ENCODE data around the gene TACR3. TPM values are rescaled to one million over a fixed set of nuclear protein-coding genes. Genes with fewer than 3 reads are reported as not detected.

TACR3 gene
- total and polyA plus RNA-seq, 2 of the 4 experiments (the other 2 are of a cell fraction): not detected

- BruUV-seq (replicated peaks): no TSS peak
- Histone ChIP-seq H3K9ac (ENCODE audit: low read depth, low read length) (no peak overlapping the region), H3K4me2 (ENCODE audit: low read depth, low read length) (no peak overlapping the region), H3K9me1 (ENCODE audit: insufficient read depth, low read length) (no peaks in the 10 kb centered on the region), H3K4me1 (ENCODE audit: control insufficient read depth, insufficient read depth, low read length) (no peaks in the 10 kb centered on the region), H2BK5ac (ENCODE audit: low read depth, low read length, poor library complexity, severe bottlenecking) (no peak overlapping the region), H4K8ac (ENCODE audit: low read depth in 2 of 2, low read length in 2 of 2) (no peak overlapping the region), H2BK120ac (ENCODE audit: low read depth, low read length) (no peak overlapping the region), H3K36me3 (ENCODE audit: control insufficient read depth, insufficient read depth, low read length) (no peaks in the 10 kb centered on the region), H2AK9ac (replicated peaks; ENCODE audit: low read depth, low read length, poor library complexity) (no peak overlapping the region), H3K14ac (replicated peaks; ENCODE audit: low read depth, low read length) (no peak overlapping the region), H2BK15ac (ENCODE audit: low read depth, low read length) (no peak overlapping the region), H3K9me3 (ENCODE audit: control insufficient read depth, insufficient read depth, low read length) (peaks cover 2% of the 10 kb centered on the region; the same call in 1 of the 2 replicates), H4K91ac (ENCODE audit: insufficient read depth, low read depth, low read length) (no peak overlapping the region), H4K5ac (ENCODE audit: low read depth, low read length) (no peak overlapping the region), H3K4me3 (ENCODE audit: insufficient read depth, low read depth, low read length) (no peak overlapping the region), H3K18ac (ENCODE audit: low read depth, low read length) (no peak overlapping the region), H3K79me1 (ENCODE audit: low read depth in 1 of 2, low read length in 2 of 2) (no peaks in the 10 kb centered on the region), H3K4ac (ENCODE audit: low read depth, low read length) (no peak overlapping the region), H3K27me3 (ENCODE audit: control insufficient read depth, insufficient read depth, low read length) (no peaks in the 10 kb centered on the region), H3K27ac (ENCODE audit: insufficient read depth, low read length) (no peak overlapping the region), H4K20me1 (ENCODE audit: insufficient read depth, low read length) (no peaks in the 10 kb centered on the region), H2AFZ (replicated peaks; ENCODE audit: low read length, poor library complexity) (no peak overlapping the region), H2BK20ac (ENCODE audit: low read depth, low read length) (no peak overlapping the region), H3K23ac (ENCODE audit: low read depth, low read length) (no peak overlapping the region), H3K56ac (ENCODE audit: extremely low read depth, insufficient read depth, low read length) (no peak overlapping the region), H2AK5ac (ENCODE audit: low read depth, low read length) (no peak overlapping the region)
- CTCF ChIA-PET: no interaction called here
- in situ Hi-C loops (cut with MboI; ENCODE audit: low sequenced_read_pairs) (no loop called here), dilution Hi-C loops (cut with HindIII; ENCODE audit: low sequenced_read_pairs, unreplicated experiment) (no loop called here), intact Hi-C loops (cut with micrococcal nuclease) (no loop called here)
- no peak for TF ChIP-seq SMC3 (IDR thresholded peaks at IDR 0.05; ENCODE audit: low read depth, low read length)
- no peak for TF ChIP-seq NFE2L2 (IDR thresholded peaks at IDR 0.05; ENCODE audit: low read depth, low read length)
- TF ChIP-seq ELK1 (IDR thresholded peaks at IDR 0.05; ENCODE audit: borderline replicate concordance, low read depth, low read length): no peak
- TF ChIP-seq MAZ (IDR thresholded peaks at IDR 0.05; ENCODE audit: borderline replicate concordance, low read depth, low read length): no peak
- POLR2A ChIA-PET (ENCODE audit: unreplicated experiment): no interaction called here
- no peak for ATAC-seq (ENCODE audit: low read depth)
- DNase-seq: no peak
- WGBS, 2 experiments (ENCODE audit: extremely low coverage in 2 of 2, insufficient read length in 1 of 2): no CpG with 5 or more reads among the region's 3 CpGs
Observed at GRCh38 chr4:103591841-103592240, 127.9 kb downstream of the TACR3 start.

Data from IMR-90 (cell line).